ENCODE measurements around the gene OR6C65. TPM values are rescaled to one million over a fixed set of nuclear protein-coding genes. Genes with fewer than 3 reads are reported as not detected.
"Not testable (repeated sequence)": the region's sequence is repeated elsewhere in the genome, so short reads cannot be mapped to it uniquely, and the experiment has no call there.

OR6C65 gene
- total RNA-seq, 2 donors from 2014 or later, result not detected

- H3K4me1 Mint-ChIP-seq (ENCODE audit: low read depth); H3K27ac Mint-ChIP-seq; H3K9me3 Mint-ChIP-seq; H3K36me3 Mint-ChIP-seq (ENCODE audit: insufficient read depth in 2 of 2); DNase-seq: not testable (repeated sequence)
- Mint-ChIP-seq H3K4me3 (peak overlapping the region; percentile 29 to 37), H3K27me3 (ENCODE audit: low read depth) (peaks cover 41% of the 10 kb centered on the region)
- ATAC-seq (replicated peaks in 1 of 2), result peak; percentile 68 to 87
Measured at GRCh38 chr12:55414889-55415288, 14.6 kb downstream of the OR6C65 start.

GRCh38 chr12:55416961-55417360 is 16.6 kb downstream of the OR6C65 start:
- Mint-ChIP-seq H3K4me3 (no peak overlapping the region), H3K9me3 (peaks cover 0 to 3% of the 10 kb centered on the region in 2 donors), H3K4me1 (ENCODE audit: low read depth) (no peaks in the 10 kb centered on the region), H3K27me3 (ENCODE audit: low read depth) (peaks cover 41% of the 10 kb centered on the region), H3K36me3 (ENCODE audit: insufficient read depth in 2 of 2) (no peaks in the 10 kb centered on the region), H3K27ac (no peak overlapping the region)
- no peak for ATAC-seq (replicated peaks in 1 of 2)
- no peak for DNase-seq

GRCh38 chr12:55420307-55420962 is 20.1 kb downstream of the OR6C65 start:
- no peak for ATAC-seq (replicated peaks in 1 of 2)
- peaks cover 0 to 3% of the 10 kb centered on the region in 2 donors for H3K9me3 Mint-ChIP-seq
- peaks cover 44% of the 10 kb centered on the region for H3K27me3 Mint-ChIP-seq (ENCODE audit: low read depth)
- H3K27ac Mint-ChIP-seq, result no peak overlapping the region
- no peak for DNase-seq
- no peak overlapping the region for H3K4me3 Mint-ChIP-seq
- no peaks in the 10 kb centered on the region for H3K36me3 Mint-ChIP-seq (ENCODE audit: insufficient read depth in 2 of 2)
- H3K4me1 Mint-ChIP-seq (ENCODE audit: low read depth), result no peaks in the 10 kb centered on the region

GRCh38 chr12:55425954-55426353 is 25.6 kb downstream of the OR6C65 start, which contains the start of gene OR6C76:
TSS of gene OR6C76 (plus strand) at chr12:55426254. CDS start at chr12:55426254, 0 bp downstream.
- Mint-ChIP-seq H3K27ac (no peak within 1 kb of the TSS), H3K36me3 (ENCODE audit: insufficient read depth in 2 of 2) (no peaks in the 10 kb centered on the region), H3K9me3 (no peaks in the 10 kb centered on the region), H3K27me3 (ENCODE audit: low read depth) (peaks cover 15% of the 10 kb centered on the region), H3K4me1 (ENCODE audit: low read depth) (no peaks in the 10 kb centered on the region), H3K4me3 (no peak within 1 kb of the TSS)
- DNase-seq (no peak), ATAC-seq (replicated peaks in 1 of 2) (no peak)

- ATAC-seq (replicated peaks in 1 of 2), result no peak
- H3K27ac Mint-ChIP-seq, result no peak overlapping the region
- H3K4me3 Mint-ChIP-seq, result no peak overlapping the region
- no peak for DNase-seq
- H3K27me3 Mint-ChIP-seq (ENCODE audit: low read depth), result peaks cover 25% of the 10 kb centered on the region
- no peaks in the 10 kb centered on the region for H3K36me3 Mint-ChIP-seq (ENCODE audit: insufficient read depth in 2 of 2)
- H3K4me1 Mint-ChIP-seq (ENCODE audit: low read depth), result no peaks in the 10 kb centered on the region
- H3K9me3 Mint-ChIP-seq, result no peaks in the 10 kb centered on the region
Measured at GRCh38 chr12:55428331-55429243, 28.3 kb downstream of the OR6C65 start.

GRCh38 chr12:55441233-55441632 is 40.9 kb downstream of the OR6C65 start:
- DNase-seq; H3K4me1 Mint-ChIP-seq (ENCODE audit: low read depth); H3K27ac Mint-ChIP-seq; H3K36me3 Mint-ChIP-seq (ENCODE audit: insufficient read depth in 2 of 2); H3K9me3 Mint-ChIP-seq; ATAC-seq (replicated peaks in 1 of 2); H3K27me3 Mint-ChIP-seq (ENCODE audit: low read depth); H3K4me3 Mint-ChIP-seq: not testable (repeated sequence)

DNA sequence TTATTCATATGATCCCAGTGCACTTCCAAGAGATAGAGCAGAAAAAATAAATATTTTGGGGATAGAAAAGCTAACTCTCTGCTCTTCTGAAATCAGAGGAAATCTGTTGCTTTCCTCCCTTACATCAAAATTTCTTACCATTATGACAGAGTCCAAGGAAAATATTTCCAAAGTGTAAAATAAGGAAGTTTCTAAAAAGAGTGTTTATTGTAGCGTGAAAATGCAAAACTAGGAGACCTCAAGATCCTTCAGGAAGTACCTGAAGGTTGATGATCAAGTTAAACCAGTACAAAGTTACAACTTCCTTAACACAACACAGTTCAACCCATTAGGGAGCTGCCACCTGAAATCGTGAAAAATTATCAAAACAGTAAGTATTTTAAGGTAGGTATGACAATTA is 43.4 kb downstream of the OR6C65 start, which contains the start of gene OR6C2:
Gene OR6C2 (plus strand): TSS at position 301 of the 400 bp plus-strand sequence. CDS start 8,138 bp downstream, outside the sequence.
- H3K4me1 Mint-ChIP-seq (ENCODE audit: low read depth), result no peaks in the 10 kb centered on the region
- peaks cover 0 to 3% of the 10 kb centered on the region in 2 donors for H3K9me3 Mint-ChIP-seq
- DNase-seq (no peak), ATAC-seq (replicated peaks in 1 of 2) (no peak)
- no peak within 1 kb of the TSS for H3K27ac Mint-ChIP-seq
- peaks cover 3% of the 10 kb centered on the region in 2 donors for H3K36me3 Mint-ChIP-seq (ENCODE audit: insufficient read depth in 2 of 2)
- H3K4me3 Mint-ChIP-seq, result no peak within 1 kb of the TSS
- H3K27me3 Mint-ChIP-seq (ENCODE audit: low read depth), result no peaks in the 10 kb centered on the region

DNA sequence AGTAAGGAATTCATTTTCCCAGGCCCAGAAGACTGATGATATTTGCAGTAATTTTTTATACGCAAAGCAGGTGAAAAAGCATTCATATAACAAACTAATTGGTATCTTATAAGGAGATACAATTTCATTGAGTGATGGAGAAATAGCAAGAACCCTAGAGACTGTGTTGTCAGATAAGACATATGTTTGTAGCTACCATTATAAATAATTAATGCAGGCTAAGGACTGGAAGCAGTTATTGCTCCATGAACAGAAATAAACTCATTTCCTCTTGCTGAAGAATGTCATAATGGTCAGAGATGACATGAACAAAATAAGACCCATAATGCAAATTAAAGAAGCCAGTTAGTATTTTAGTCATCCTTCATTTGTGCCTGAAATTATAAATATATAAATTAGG is 45.0 kb downstream of the OR6C65 start:
- H3K4me3 Mint-ChIP-seq, result no peak overlapping the region
- DNase-seq (no peak), ATAC-seq (replicated peaks in 1 of 2) (no peak)
- H3K36me3 Mint-ChIP-seq (ENCODE audit: insufficient read depth in 2 of 2), result peaks cover 0 to 3% of the 10 kb centered on the region in 2 donors
- H3K27me3 Mint-ChIP-seq (ENCODE audit: low read depth), result no peaks in the 10 kb centered on the region
- H3K9me3 Mint-ChIP-seq, result no peaks in the 10 kb centered on the region
- no peaks in the 10 kb centered on the region for H3K4me1 Mint-ChIP-seq (ENCODE audit: low read depth)
- H3K27ac Mint-ChIP-seq, result no peak overlapping the region

GRCh38 chr12:55446326-55446725 is 46.0 kb downstream of the OR6C65 start:
- no peak overlapping the region for H3K4me3 Mint-ChIP-seq
- no peak overlapping the region for H3K27ac Mint-ChIP-seq
- DNase-seq (no peak), ATAC-seq (replicated peaks in 1 of 2) (no peak)
- H3K36me3 Mint-ChIP-seq (ENCODE audit: insufficient read depth in 2 of 2), result no peaks in the 10 kb centered on the region
- H3K27me3 Mint-ChIP-seq (ENCODE audit: low read depth), result peaks cover 2% of the 10 kb centered on the region
- no peaks in the 10 kb centered on the region for H3K4me1 Mint-ChIP-seq (ENCODE audit: low read depth)
- H3K9me3 Mint-ChIP-seq, result no peaks in the 10 kb centered on the region

DNA sequence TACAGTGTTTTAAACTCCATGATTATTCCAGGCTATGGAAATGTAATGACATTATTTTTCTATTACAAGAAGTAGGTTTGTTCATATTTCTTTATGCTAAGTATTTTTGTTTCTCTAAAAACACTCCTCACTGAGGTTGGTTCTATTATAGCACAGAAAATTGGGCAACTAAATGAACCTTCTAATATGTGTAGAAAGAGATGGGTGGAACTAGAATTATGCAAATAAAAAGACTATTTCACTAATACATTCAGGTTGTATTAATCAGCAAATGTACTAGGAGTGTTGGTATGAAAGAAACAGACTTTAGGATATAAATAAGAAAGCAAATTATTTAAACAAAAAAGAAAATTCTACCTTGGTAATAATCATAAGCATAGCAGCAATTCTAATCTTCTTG is 48.5 kb downstream of the OR6C65 start:
- ATAC-seq (replicated peaks in 1 of 2) (no peak), DNase-seq (no peak)
- Mint-ChIP-seq H3K4me3 (no peak overlapping the region), H3K9me3 (no peaks in the 10 kb centered on the region), H3K27ac (no peak overlapping the region), H3K36me3 (ENCODE audit: insufficient read depth in 2 of 2) (no peaks in the 10 kb centered on the region), H3K27me3 (ENCODE audit: low read depth) (peaks cover 11% of the 10 kb centered on the region), H3K4me1 (ENCODE audit: low read depth) (no peaks in the 10 kb centered on the region)

Other genes starting within 250 kb of the OR6C65 start
- gene OR10A7, start 179.5 kb upstream of the OR6C65 start, total RNA-seq, result not detected
- not detected for gene OR6C74, start 155.9 kb upstream of the OR6C65 start, total RNA-seq
- gene OR6C6, start 104.0 kb upstream of the OR6C65 start, total RNA-seq, result not detected
- not detected for gene OR6C1, start 86.2 kb upstream of the OR6C65 start, total RNA-seq
- gene OR6C3, start 69.8 kb upstream of the OR6C65 start, total RNA-seq, result not detected
- gene OR6C75, start 37.6 kb upstream of the OR6C65 start, total RNA-seq, result not detected
- gene OR6C76, start 25.7 kb downstream of the OR6C65 start, total RNA-seq, result not detected
- not detected for gene OR6C2, start 43.5 kb downstream of the OR6C65 start, total RNA-seq
- gene OR6C70, start 69.6 kb downstream of the OR6C65 start, total RNA-seq, result under 1 TPM in 1 of 2 donors, not detected in 1; 0.26 TPM
- gene OR6C68, start 91.8 kb downstream of the OR6C65 start, total RNA-seq, result not detected
- gene OR6C4, start 149.1 kb downstream of the OR6C65 start, total RNA-seq, result not detected
- not detected for gene OR2AP1, start 171.9 kb downstream of the OR6C65 start, total RNA-seq
- not detected for gene OR10P1, start 236.4 kb downstream of the OR6C65 start, total RNA-seq